ENCODE data around the gene BRMS1L.

DNA sequence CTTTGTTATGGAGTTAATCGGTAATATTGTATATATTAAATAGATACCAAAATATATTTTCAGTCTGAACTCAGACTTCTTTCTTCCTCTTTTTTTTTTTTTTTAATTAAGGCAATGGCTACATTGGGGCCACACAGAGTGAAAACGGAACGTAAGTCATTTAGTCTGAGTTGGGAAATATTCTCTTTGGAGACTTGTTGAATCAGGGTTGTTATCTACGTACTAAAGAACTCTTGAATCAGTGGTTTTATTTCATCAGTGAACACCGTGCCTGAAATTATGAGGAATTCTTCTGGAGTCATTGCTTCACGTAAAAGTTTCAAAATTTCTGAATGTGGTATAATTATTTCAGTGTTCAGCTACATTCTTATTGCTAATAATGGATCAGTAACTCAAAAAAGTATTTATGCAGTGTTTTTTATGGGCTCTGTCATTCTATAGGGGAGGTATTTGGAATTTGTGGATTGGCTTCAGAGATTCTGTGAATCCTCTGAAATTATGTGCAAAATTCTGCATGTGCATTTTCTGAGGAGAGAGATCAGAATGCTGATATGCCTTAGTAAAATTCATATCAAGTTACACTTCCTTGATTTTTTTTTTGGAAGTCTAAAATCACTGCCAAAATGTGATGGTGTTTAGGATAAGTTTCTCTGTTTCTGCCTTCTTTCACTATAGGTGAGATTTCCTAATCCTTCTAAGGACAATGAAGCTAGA is 39.6 kb downstream of the BRMS1L start:
- TF ChIP-seq, protein P1, sequence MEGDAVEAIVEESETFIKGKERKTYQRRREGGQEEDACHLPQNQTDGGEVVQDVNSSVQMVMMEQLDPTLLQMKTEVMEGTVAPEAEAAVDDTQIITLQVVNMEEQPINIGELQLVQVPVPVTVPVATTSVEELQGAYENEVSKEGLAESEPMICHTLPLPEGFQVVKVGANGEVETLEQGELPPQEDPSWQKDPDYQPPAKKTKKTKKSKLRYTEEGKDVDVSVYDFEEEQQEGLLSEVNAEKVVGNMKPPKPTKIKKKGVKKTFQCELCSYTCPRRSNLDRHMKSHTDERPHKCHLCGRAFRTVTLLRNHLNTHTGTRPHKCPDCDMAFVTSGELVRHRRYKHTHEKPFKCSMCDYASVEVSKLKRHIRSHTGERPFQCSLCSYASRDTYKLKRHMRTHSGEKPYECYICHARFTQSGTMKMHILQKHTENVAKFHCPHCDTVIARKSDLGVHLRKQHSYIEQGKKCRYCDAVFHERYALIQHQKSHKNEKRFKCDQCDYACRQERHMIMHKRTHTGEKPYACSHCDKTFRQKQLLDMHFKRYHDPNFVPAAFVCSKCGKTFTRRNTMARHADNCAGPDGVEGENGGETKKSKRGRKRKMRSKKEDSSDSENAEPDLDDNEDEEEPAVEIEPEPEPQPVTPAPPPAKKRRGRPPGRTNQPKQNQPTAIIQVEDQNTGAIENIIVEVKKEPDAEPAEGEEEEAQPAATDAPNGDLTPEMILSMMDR (IDR thresholded peaks at IDR 0.05): no peak
- no peak for TF ChIP-seq ZFX (IDR thresholded peaks at IDR 0.05; ENCODE audit: borderline replicate concordance)
